Osteoblast (primary cell): ENCODE results near the gene HS2ST1. TPM values are rescaled to one million over a fixed set of nuclear protein-coding genes. Genes with fewer than 3 reads are reported as not detected.
A peak's percentile ranks its signal among the peaks of the same experiment; 100 is the strongest.

ENCODE experiments used
- DNase-seq: peaks from one replicate; pipeline ENCODE4 v3.0.0; 2011; ENCODE audit warnings: low spot score, mixed read lengths; ENCODE audit not compliant: insufficient read length; ENCODE audit errors: missing footprints
- H2AFZ ChIP-seq: 2 replicates; pipeline ENCODE4 v1.6.0; 2011; ENCODE audit warnings: mild to moderate bottlenecking, low read length
- H3K27ac ChIP-seq: 2 replicates; pipeline ENCODE4 v1.5.1; 2011; ENCODE audit warnings: mild to moderate bottlenecking, low read depth, low read length, moderate library complexity
- H3K27me3 ChIP-seq: 2 replicates; pipeline ENCODE4 v1.6.0; 2012; ENCODE audit warnings: mild to moderate bottlenecking, control low read depth, inconsistent platforms, low read length, moderate library complexity; ENCODE audit not compliant: insufficient read depth
- H3K36me3 ChIP-seq: 2 replicates; pipeline ENCODE4 v1.5.1; 2011; ENCODE audit warnings: mild to moderate bottlenecking, low read length, control low read depth, moderate library complexity; ENCODE audit not compliant: insufficient read depth
- H3K4me1 ChIP-seq: 2 replicates; pipeline ENCODE4 v1.5.1; 2011; ENCODE audit warnings: mild to moderate bottlenecking, low read length, control low read depth, moderate library complexity; ENCODE audit not compliant: insufficient read depth
- H3K4me2 ChIP-seq: 2 replicates; pipeline ENCODE4 v1.6.0; 2011; ENCODE audit warnings: mild to moderate bottlenecking, low read length; ENCODE audit not compliant: insufficient read depth
- H3K4me3 ChIP-seq: fragments of 200-600 bp; sonication (generic); 3 replicates; pipeline ENCODE4 v1.5.1; 2012; ENCODE audit warnings: mild to moderate bottlenecking, low read length, inconsistent platforms; ENCODE audit not compliant: insufficient read depth
- H3K79me2 ChIP-seq: 2 replicates; pipeline ENCODE4 v1.6.0; 2012; ENCODE audit warnings: mild to moderate bottlenecking, low read length, control low read depth, inconsistent platforms; ENCODE audit not compliant: insufficient read depth
- H3K9me3 ChIP-seq: 2 replicates; pipeline ENCODE4 v1.5.1; 2011; ENCODE audit warnings: low read depth, low read length, control low read depth
- H4K20me1 ChIP-seq: 2 replicates; pipeline ENCODE4 v1.6.0; 2012; ENCODE audit warnings: mild to moderate bottlenecking, low read length, control low read depth; ENCODE audit not compliant: insufficient read depth
- total RNA-seq: library from RNA; depleted of rRNA; stranded (reverse); fragments of >200 nt; gene quantifications from 2 replicates; pipeline ENCODE4 v1.2.3, GENCODE V29; 2012
- TF ChIP-seq, protein P1 (sequence below): IDR thresholded peaks from 2 replicates; pipeline ENCODE4 v1.5.1; 2011; ENCODE audit warnings: mild to moderate bottlenecking, low read depth, low read length, moderate library complexity; ENCODE audit errors: extremely low read depth

Gene HS2ST1
- total RNA-seq, 1 donor = 20.3 TPM

GRCh38 chr1:87111659-87112371 lies 197.4 kb downstream of the HS2ST1 start:
- no peaks in the 10 kb centered on the region for H3K36me3 ChIP-seq
- H3K4me2 ChIP-seq = no peak overlapping the region
- H3K9me3 ChIP-seq = no peaks in the 10 kb centered on the region
- no peaks in the 10 kb centered on the region for H4K20me1 ChIP-seq
- H3K27ac ChIP-seq = no peak overlapping the region
- DNase-seq = no peak
- H3K27me3 ChIP-seq = no peaks in the 10 kb centered on the region
- peaks cover 27% of the 10 kb centered on the region for H3K4me1 ChIP-seq
- no peak overlapping the region for H2AFZ ChIP-seq
- no peaks in the 10 kb centered on the region for H3K79me2 ChIP-seq
- TF ChIP-seq, protein P1, sequence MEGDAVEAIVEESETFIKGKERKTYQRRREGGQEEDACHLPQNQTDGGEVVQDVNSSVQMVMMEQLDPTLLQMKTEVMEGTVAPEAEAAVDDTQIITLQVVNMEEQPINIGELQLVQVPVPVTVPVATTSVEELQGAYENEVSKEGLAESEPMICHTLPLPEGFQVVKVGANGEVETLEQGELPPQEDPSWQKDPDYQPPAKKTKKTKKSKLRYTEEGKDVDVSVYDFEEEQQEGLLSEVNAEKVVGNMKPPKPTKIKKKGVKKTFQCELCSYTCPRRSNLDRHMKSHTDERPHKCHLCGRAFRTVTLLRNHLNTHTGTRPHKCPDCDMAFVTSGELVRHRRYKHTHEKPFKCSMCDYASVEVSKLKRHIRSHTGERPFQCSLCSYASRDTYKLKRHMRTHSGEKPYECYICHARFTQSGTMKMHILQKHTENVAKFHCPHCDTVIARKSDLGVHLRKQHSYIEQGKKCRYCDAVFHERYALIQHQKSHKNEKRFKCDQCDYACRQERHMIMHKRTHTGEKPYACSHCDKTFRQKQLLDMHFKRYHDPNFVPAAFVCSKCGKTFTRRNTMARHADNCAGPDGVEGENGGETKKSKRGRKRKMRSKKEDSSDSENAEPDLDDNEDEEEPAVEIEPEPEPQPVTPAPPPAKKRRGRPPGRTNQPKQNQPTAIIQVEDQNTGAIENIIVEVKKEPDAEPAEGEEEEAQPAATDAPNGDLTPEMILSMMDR = no peak
- H3K4me3 ChIP-seq = no peak overlapping the region

DNA sequence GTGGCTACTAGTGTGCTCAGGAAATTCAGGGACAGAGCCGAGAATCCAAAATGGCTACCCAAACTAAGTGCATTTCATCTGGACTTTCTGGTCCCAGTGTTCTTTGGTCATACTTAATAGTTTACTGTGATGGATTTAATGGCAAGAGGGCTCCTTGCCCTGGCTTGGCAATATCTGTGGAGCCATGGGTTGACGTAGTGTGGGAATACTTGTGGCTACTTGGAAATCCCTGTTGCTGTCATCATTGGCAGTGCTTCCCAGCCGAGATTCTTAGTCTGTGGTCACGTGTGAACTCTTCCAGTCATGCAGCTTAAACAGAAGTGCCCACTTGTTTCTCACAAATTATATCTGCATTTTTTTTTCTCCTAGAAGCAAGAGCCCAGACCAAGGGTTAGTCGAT lies 198.9 kb downstream of the HS2ST1 start:
- DNase-seq = no peak
- H2AFZ ChIP-seq = peak overlapping the region; percentile 5
- H3K4me1 ChIP-seq = peaks cover 34% of the 10 kb centered on the region
- H4K20me1 ChIP-seq = no peaks in the 10 kb centered on the region
- no peaks in the 10 kb centered on the region for H3K79me2 ChIP-seq
- H3K9me3 ChIP-seq = no peaks in the 10 kb centered on the region
- H3K4me2 ChIP-seq = peak overlapping the region; percentile 37
- no peaks in the 10 kb centered on the region for H3K27me3 ChIP-seq
- H3K36me3 ChIP-seq = no peaks in the 10 kb centered on the region
- H3K4me3 ChIP-seq = no peak overlapping the region
- H3K27ac ChIP-seq = peak overlapping the region; percentile 72
- TF ChIP-seq, protein P1 = no peak

DNA sequence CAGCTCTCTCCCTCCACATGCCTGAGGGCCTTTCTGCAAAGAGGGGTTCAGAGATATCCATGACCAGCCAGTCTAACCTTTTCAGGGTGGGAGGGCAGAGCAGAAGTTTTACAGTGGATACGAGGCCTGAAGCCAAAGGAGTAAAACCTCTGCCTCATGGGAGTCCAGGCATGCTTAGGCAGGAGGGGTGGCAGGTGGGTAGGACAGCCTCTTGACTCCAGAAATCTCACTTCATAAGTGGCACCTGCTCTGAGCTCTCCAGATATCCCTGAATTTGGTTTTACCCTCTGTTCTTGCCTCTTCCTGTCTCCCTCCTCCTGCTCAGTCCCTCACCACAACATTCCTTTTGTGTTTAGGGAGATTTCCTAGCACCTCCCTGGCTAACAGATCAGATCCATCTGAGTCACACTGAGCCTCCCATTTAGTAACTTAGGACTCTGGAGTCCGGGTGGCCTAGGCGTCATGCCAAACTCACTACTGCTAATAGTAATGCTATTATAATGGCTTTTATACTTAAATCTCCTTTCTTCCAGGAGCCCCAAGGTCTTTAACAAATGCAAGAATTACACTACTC lies 201.0 kb downstream of the HS2ST1 start:
- peaks cover 31% of the 10 kb centered on the region for H3K4me1 ChIP-seq
- H3K4me2 ChIP-seq = peak overlapping the region; percentile 6
- H2AFZ ChIP-seq = no peak overlapping the region
- peak; percentile 80 for DNase-seq
- TF ChIP-seq, protein P1 = no peak
- H3K27ac ChIP-seq = peak overlapping the region; percentile 2
- H3K9me3 ChIP-seq = no peaks in the 10 kb centered on the region
- no peaks in the 10 kb centered on the region for H3K27me3 ChIP-seq
- H3K36me3 ChIP-seq = no peaks in the 10 kb centered on the region
- H3K4me3 ChIP-seq = no peak overlapping the region
- H3K79me2 ChIP-seq = no peaks in the 10 kb centered on the region
- no peaks in the 10 kb centered on the region for H4K20me1 ChIP-seq

- H3K4me3 ChIP-seq = no peak overlapping the region
- H3K9me3 ChIP-seq = no peaks in the 10 kb centered on the region
- H3K4me2 ChIP-seq = no peak overlapping the region
- TF ChIP-seq, protein P1 = no peak
- no peak overlapping the region for H2AFZ ChIP-seq
- H3K79me2 ChIP-seq = no peaks in the 10 kb centered on the region
- DNase-seq = no peak
- no peaks in the 10 kb centered on the region for H3K27me3 ChIP-seq
- peaks cover 31% of the 10 kb centered on the region for H3K4me1 ChIP-seq
- H3K27ac ChIP-seq = no peak overlapping the region
- H3K36me3 ChIP-seq = no peaks in the 10 kb centered on the region
- H4K20me1 ChIP-seq = no peaks in the 10 kb centered on the region
These were observed 201.5 kb downstream of the HS2ST1 start for GRCh38 chr1:87115891-87116290.
